Lower leg skin (tissue), 3 donors: ENCODE results near the gene INS.

Experiments
- CTCF ChIP-seq, 3 donors: fragments of 450-650 bp; IDR thresholded peaks; one replicate each; pipeline ENCODE4 v1.5.1; 2016; ENCODE audit warnings: antibody characterized with exemption in 3 of 3, mild to moderate bottlenecking in 3 of 3, moderate library complexity in 2 of 3
- POLR2A ChIP-seq, 2 donors: fragments of 450-650 bp; IDR thresholded peaks; one replicate each; pipeline ENCODE4 v1.6.1; 2016 to 2017; ENCODE audit warnings: antibody characterized with exemption in 2 of 2, mild to moderate bottlenecking in 1 of 2, moderate library complexity in 1 of 2

GRCh38 chr11:2169005-2169378, 8.0 kb upstream of the INS start:
- TF ChIP-seq CTCF (IDR thresholded peaks at IDR 0.05) (no peak), POLR2A (IDR thresholded peaks at IDR 0.05) (no peak)
